ENCODE data around the gene NUTM1. TPM values are rescaled to one million over a fixed set of nuclear protein-coding genes. Genes with fewer than 3 reads are reported as not detected.

The NUTM1 gene
- total RNA-seq, 1 donor from 2014 or later = not detected

Other genes starting within 250 kb of the NUTM1 start
- 65.5 TPM for gene EMC7, start 241.5 kb upstream of the NUTM1 start, total RNA-seq
- gene PGBD4, start 241.2 kb upstream of the NUTM1 start, total RNA-seq = 1.2 TPM
- 30.4 TPM for gene KATNBL1, start 133.2 kb upstream of the NUTM1 start, total RNA-seq
- 96.5 TPM for gene EMC4, start 118.3 kb upstream of the NUTM1 start, total RNA-seq
- gene SLC12A6, start 5.5 kb upstream of the NUTM1 start, total RNA-seq = 18.3 TPM
- 116 TPM for gene NOP10, start 179 bp upstream of the NUTM1 start, total RNA-seq
- gene LPCAT4, start 23.9 kb downstream of the NUTM1 start, total RNA-seq = 97.9 TPM
- gene GOLGA8A, start 94.5 kb downstream of the NUTM1 start, total RNA-seq = 47.3 TPM
- gene GOLGA8B, start 240.3 kb downstream of the NUTM1 start, total RNA-seq = 47.2 TPM